ENCODE measurements around the gene ASB14.

ASB14 gene

GRCh38 chr3:57221883-57222282, 70.6 kb downstream of the ASB14 start:
- CTCF ChIA-PET: interaction anchor here (0.6 to 1.0 kb wide), 5 partner anchors 45 to 225 kb away, joined by 3 to 7 read pairs (median 5); no protein-coding TSS in a partner anchor
- POLR2A ChIA-PET (ENCODE audit: low non-redundant PET): no interaction called here
- no peak for DNase-seq (ENCODE audit: low spot score)
- no peak for TF ChIP-seq CTCF (conservative IDR thresholded peaks at IDR 0.05; ENCODE audit: low read depth)
- H3K27ac ChIP-seq: no peak overlapping the region

All from RWPE1 (cell line).